SK-N-SH (cell line): Measurements from ENCODE around the gene SPRY2. TPM values are rescaled to one million over a fixed set of nuclear protein-coding genes. Genes with fewer than 3 reads are reported as not detected.

ENCODE experiments used
- CTCF ChIA-PET: fragments of 300-600, 350-600 bp; formaldehyde crosslinking; extraction: SDS; loops from one replicate; lab custom pipeline; 2021; lab: Yijun Ruan, JAX
- POLR2A ChIA-PET: fragments of 350-600 bp; sonication (Branson Sonifier 250); formaldehyde crosslinking; extraction: SDS; loops from one replicate; lab custom pipeline; 2020; ENCODE audit warnings: antibody characterized with exemption, inconsistent platforms; lab: Yijun Ruan, JAX
- DNase-seq: peaks from one replicate; pipeline ENCODE4 v3.0.0; 2012
- H2AFZ ChIP-seq: fragments of 200-600 bp; sonication (generic); 2 replicates; pipeline ENCODE4 v1.8.1; 2016; ENCODE audit warnings: antibody characterized with exemption, mild to moderate bottlenecking, low read depth
- H3F3A ChIP-seq: fragments of 200-600 bp; sonication (generic); replicated peaks from 2 replicates; pipeline ENCODE3; 2016; ENCODE audit warnings: antibody characterized with exemption, mild to moderate bottlenecking; ENCODE audit not compliant: insufficient read depth
- H3K27ac ChIP-seq, 2 experiments: fragments of 200-500 bp in 1 of 2; fragments of 200-600 bp in 1 of 2; sonication (Bioruptor generic) in 1 of 2; sonication (generic), shearing (Covaris generic) in 1 of 2; 2 replicates each; pipeline versions ENCODE4 v1.5.1 to v1.6.1; 2014 to 2016; ENCODE audit warnings: low read depth in 2 of 2, inconsistent platforms in 1 of 2, low read length in 1 of 2, mild to moderate bottlenecking in 1 of 2, mixed read lengths in 1 of 2
- H3K27me3 ChIP-seq: fragments of 200-600 bp; sonication (generic), shearing (Covaris generic); 2 replicates; pipeline ENCODE4 v1.6.1; 2016; ENCODE audit warnings: mixed run types; ENCODE audit not compliant: insufficient read depth
- H3K36me3 ChIP-seq, 2 experiments: fragments of 200-500 bp in 1 of 2; fragments of 200-600 bp in 1 of 2; sonication (Bioruptor generic) in 1 of 2; sonication (generic) in 1 of 2; replicated peaks in 1 of 2; 2 replicates each; pipeline versions ENCODE3 to v1.5.1; 2014 to 2016; ENCODE audit warnings: low read length in 1 of 2, mild to moderate bottlenecking in 1 of 2; ENCODE audit not compliant: insufficient read depth in 2 of 2, control insufficient read depth in 1 of 2
- H3K4me1 ChIP-seq, 2 experiments: fragments of 200-500 bp in 1 of 2; fragments of 200-600 bp in 1 of 2; sonication (Bioruptor generic) in 1 of 2; sonication (generic), shearing (Covaris generic) in 1 of 2; 2 replicates each; pipeline versions ENCODE4 v1.5.1 to v1.6.1; 2014 to 2016; ENCODE audit warnings: low read depth in 1 of 2, low read length in 1 of 2, mixed run types in 1 of 2; ENCODE audit not compliant: insufficient read depth in 2 of 2, control insufficient read depth in 1 of 2
- H3K4me2 ChIP-seq: fragments of 200-600 bp; sonication (generic), shearing (Covaris generic); 2 replicates; pipeline ENCODE4 v1.6.1; 2017; ENCODE audit warnings: mixed run types
- H3K4me3 ChIP-seq, 2 experiments: fragments of 200-500 bp in 1 of 2; fragments of 200-600 bp in 1 of 2; sonication (Bioruptor generic) in 1 of 2; sonication (generic), shearing (Covaris generic) in 1 of 2; 2 replicates each; pipeline versions ENCODE4 v1.5.1 to v1.8.1; 2014 to 2016; ENCODE audit warnings: low read depth in 2 of 2, inconsistent platforms in 1 of 2, low read length in 1 of 2, mild to moderate bottlenecking in 1 of 2, mixed read lengths in 1 of 2, moderate library complexity in 1 of 2
- H3K79me2 ChIP-seq: fragments of 200-600 bp; sonication (generic); 2 replicates; pipeline ENCODE4 v1.8.1; 2017; ENCODE audit warnings: mild to moderate bottlenecking; ENCODE audit not compliant: insufficient read depth
- H3K9ac ChIP-seq: fragments of 200-600 bp; sonication (generic); 2 replicates; pipeline ENCODE4 v1.6.1; 2017; ENCODE audit warnings: mixed run types
- H3K9me2 ChIP-seq: fragments of 200-600 bp; sonication (generic); 2 replicates; pipeline ENCODE4 v1.6.1; 2017; ENCODE audit warnings: mixed run types
- H3K9me3 ChIP-seq: fragments of 200-600 bp; sonication (generic); 2 replicates; pipeline ENCODE4 v1.6.1; 2017; ENCODE audit warnings: mixed run types, mild to moderate bottlenecking, moderate library complexity
- H4K20me1 ChIP-seq: fragments of 200-600 bp; sonication (generic); 2 replicates; pipeline ENCODE4 v1.6.1; 2017; ENCODE audit warnings: mild to moderate bottlenecking, mixed run types; ENCODE audit not compliant: insufficient read depth
- EP300 ChIP-seq, 2 experiments: IDR thresholded peaks; 2 replicates each; pipeline versions ENCODE4 v1.4.0 to v1.6.1; 2012; ENCODE audit warnings: borderline replicate concordance in 1 of 2, low read depth in 1 of 2, low read length in 1 of 2
- EZH2phosphoT487 ChIP-seq: fragments of 200-600 bp; sonication (generic); IDR thresholded peaks from 2 replicates; pipeline ENCODE4 v1.6.1; 2017; ENCODE audit warnings: low read depth, mixed run types, mild to moderate bottlenecking, antibody characterized with exemption, moderate library complexity, borderline replicate concordance
- FOSL2 ChIP-seq: IDR thresholded peaks from 2 replicates; pipeline ENCODE4 v1.4.0; 2012; ENCODE audit warnings: low read depth, mild to moderate bottlenecking, moderate library complexity, borderline replicate concordance
- FOXJ3 ChIP-seq: sonication (generic); formaldehyde crosslinking; IDR thresholded peaks from 2 replicates; pipeline ENCODE4 v1.5.1; 2020; ENCODE audit warnings: mild to moderate bottlenecking, missing genetic modification reagents
- FOXM1 ChIP-seq: IDR thresholded peaks from 2 replicates; pipeline ENCODE4 v1.4.0; 2012; ENCODE audit warnings: low read depth, mild to moderate bottlenecking
- GABPA ChIP-seq: IDR thresholded peaks from 2 replicates; pipeline ENCODE4 v1.4.0; 2012; ENCODE audit warnings: low read depth, mild to moderate bottlenecking
- GATA2 ChIP-seq: sonication (generic); formaldehyde crosslinking; IDR thresholded peaks from 2 replicates; pipeline ENCODE4 v1.5.0; 2020; ENCODE audit warnings: mild to moderate bottlenecking, missing genetic modification reagents
- MAX ChIP-seq: IDR thresholded peaks from 2 replicates; pipeline ENCODE4 v1.4.0; 2012; ENCODE audit warnings: low read depth
- MEF2A ChIP-seq: IDR thresholded peaks from 2 replicates; pipeline ENCODE4 v1.4.0; 2012; ENCODE audit warnings: low read depth, borderline replicate concordance
- MXI1 ChIP-seq: IDR thresholded peaks from 2 replicates; pipeline ENCODE4 v1.6.1; 2012; ENCODE audit warnings: mild to moderate bottlenecking, low read depth, low read length, improper control_type of control experiment
- NFIC ChIP-seq: IDR thresholded peaks from 2 replicates; pipeline ENCODE4 v1.4.0; 2012; ENCODE audit warnings: borderline replicate concordance
- NRF1 ChIP-seq: IDR thresholded peaks from 2 replicates; pipeline ENCODE4 v1.6.1; 2012; ENCODE audit warnings: low read depth, mild to moderate bottlenecking, low read length
- REST ChIP-seq: IDR thresholded peaks from 2 replicates; pipeline ENCODE4 v1.6.1; 2012; ENCODE audit warnings: mild to moderate bottlenecking, low read depth, low read length, moderate library complexity
- SMC3 ChIP-seq: IDR thresholded peaks from 2 replicates; pipeline ENCODE4 v1.6.1; 2012; ENCODE audit warnings: low read depth, low read length, improper control_type of control experiment
- WGBS: methylation state at CpG from one replicate; pipeline ENCODE4 v1.1.6; 2017; ENCODE audit warnings: low lambda C conversion rate; 5-methylcytosine and 5-hydroxymethylcytosine counted together
- polyA plus RNA-seq, 3 experiments: library from polyadenylated mRNA; depleted of rRNA; stranded (reverse); fragments of >200 nt; gene quantifications; 2 replicates each; pipeline ENCODE4 v1.2.3, GENCODE V29; 2012
- TF ChIP-seq, protein P1 (sequence below): IDR thresholded peaks from 2 replicates; pipeline ENCODE4 v1.4.0; 2012; ENCODE audit warnings: low read depth, borderline replicate concordance
- TF ChIP-seq, protein P2 (sequence below): fragments of 150-350 bp; IDR thresholded peaks from 2 replicates; pipeline ENCODE4 v1.6.1; 2016; ENCODE audit warnings: mild to moderate bottlenecking, low read depth, low read length

SPRY2 gene
- polyA plus RNA-seq, 1 of the 3 experiments (the other 2 are of a cell fraction), result 122 TPM

- TF ChIP-seq, protein P1, sequence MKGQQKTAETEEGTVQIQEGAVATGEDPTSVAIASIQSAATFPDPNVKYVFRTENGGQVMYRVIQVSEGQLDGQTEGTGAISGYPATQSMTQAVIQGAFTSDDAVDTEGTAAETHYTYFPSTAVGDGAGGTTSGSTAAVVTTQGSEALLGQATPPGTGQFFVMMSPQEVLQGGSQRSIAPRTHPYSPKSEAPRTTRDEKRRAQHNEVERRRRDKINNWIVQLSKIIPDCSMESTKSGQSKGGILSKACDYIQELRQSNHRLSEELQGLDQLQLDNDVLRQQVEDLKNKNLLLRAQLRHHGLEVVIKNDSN, result peak; percentile 51
- TF ChIP-seq SMC3, result peak; percentile 21; the same call in 1 of the 2 replicates
- no peak for TF ChIP-seq FOSL2
- peak; percentile 49 for TF ChIP-seq MXI1
- TF ChIP-seq MAX, result peak; percentile 67; the same call in 1 of the 2 replicates
- TF ChIP-seq NRF1, result no peak
- no peak; the same call in none of the 2 replicates for TF ChIP-seq REST
- peak; percentile 66 for TF ChIP-seq NFIC
- 0 out of 2 replicates have a peak, but pooled peaks have one; percentile 33 for TF ChIP-seq FOXJ3 (CRISPR knock-in tag)
These were observed at the start of gene SPRY2 (continued) for GRCh38 chr13:80341101-80341755.

DNA sequence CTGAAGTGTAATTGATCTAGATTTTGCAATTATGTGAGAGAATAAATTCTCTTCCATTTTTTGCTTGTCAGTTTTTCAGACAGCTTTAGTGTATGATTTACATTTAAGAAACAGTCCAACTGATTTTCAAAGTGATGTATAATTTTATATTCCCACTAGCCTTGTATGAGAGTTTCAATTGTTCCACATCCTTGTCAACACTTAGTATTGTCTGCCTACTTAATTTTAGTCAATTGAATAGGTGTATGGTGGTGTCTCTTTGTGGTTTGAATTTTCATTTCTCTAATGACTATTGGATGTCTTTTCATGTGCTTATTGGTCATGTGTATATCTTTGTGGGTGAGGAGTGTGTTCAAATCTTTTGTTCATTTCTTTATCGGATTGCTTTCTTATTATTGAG lies 49.4 kb upstream of the SPRY2 start:
- CTCF ChIA-PET, result no interaction called here
- POLR2A ChIA-PET, result no interaction called here
- no peak for DNase-seq

More for the DNA sequence above, 49.4 kb upstream of the SPRY2 start:
- Histone ChIP-seq H3K4me2 (no peak overlapping the region), H3K36me3 (no peaks in the 10 kb centered on the region), H3K79me2 (no peaks in the 10 kb centered on the region), H3K9me3 (peaks cover 6% of the 10 kb centered on the region; the same call in 1 of the 2 replicates), H3K9me2 (no peaks in the 10 kb centered on the region), H3K27me3 (no peaks in the 10 kb centered on the region), H3K4me3 (no peak overlapping the region), H3K9ac (no peak overlapping the region), H3F3A (no peaks in the 10 kb centered on the region), H3K27ac (no peak overlapping the region), H4K20me1 (no peaks in the 10 kb centered on the region), H2AFZ (no peak overlapping the region), H3K4me1 (no peaks in the 10 kb centered on the region)
- no peak for TF ChIP-seq EP300 (IDR thresholded peaks at IDR 0.05; ENCODE audit: borderline replicate concordance in 1 of 2, low read depth in 1 of 2, low read length in 1 of 2)
- no peak for TF ChIP-seq FOXM1
- TF ChIP-seq GABPA, result no peak
- no peak for TF ChIP-seq EZH2phosphoT487
- no peak for TF ChIP-seq FOSL2
- TF ChIP-seq SMC3, result no peak
- no peak for TF ChIP-seq GATA2 (CRISPR knock-in tag)
- no peak for TF ChIP-seq MEF2A
- TF ChIP-seq, protein P2, sequence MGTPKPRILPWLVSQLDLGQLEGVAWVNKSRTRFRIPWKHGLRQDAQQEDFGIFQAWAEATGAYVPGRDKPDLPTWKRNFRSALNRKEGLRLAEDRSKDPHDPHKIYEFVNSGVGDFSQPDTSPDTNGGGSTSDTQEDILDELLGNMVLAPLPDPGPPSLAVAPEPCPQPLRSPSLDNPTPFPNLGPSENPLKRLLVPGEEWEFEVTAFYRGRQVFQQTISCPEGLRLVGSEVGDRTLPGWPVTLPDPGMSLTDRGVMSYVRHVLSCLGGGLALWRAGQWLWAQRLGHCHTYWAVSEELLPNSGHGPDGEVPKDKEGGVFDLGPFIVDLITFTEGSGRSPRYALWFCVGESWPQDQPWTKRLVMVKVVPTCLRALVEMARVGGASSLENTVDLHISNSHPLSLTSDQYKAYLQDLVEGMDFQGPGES, result no peak
- 83% methylated on average over 1 of the region's 1 CpG for WGBS
